Stimulated activated CD4-positive, alpha-beta T cell treated with anti-CD3 and anti-CD28 coated beads, Interleukin-15, amount 100 ng/mL, for 1 hour (primary cell): ENCODE data around the gene PRTN3.

Experiments
- DNase-seq, 2 donors: peaks; one replicate each; pipeline ENCODE4 v3.0.0-alpha.2; 2020; ENCODE audit warnings: low read depth in 1 of 2, low spot score in 1 of 2

The PRTN3 gene

DNA sequence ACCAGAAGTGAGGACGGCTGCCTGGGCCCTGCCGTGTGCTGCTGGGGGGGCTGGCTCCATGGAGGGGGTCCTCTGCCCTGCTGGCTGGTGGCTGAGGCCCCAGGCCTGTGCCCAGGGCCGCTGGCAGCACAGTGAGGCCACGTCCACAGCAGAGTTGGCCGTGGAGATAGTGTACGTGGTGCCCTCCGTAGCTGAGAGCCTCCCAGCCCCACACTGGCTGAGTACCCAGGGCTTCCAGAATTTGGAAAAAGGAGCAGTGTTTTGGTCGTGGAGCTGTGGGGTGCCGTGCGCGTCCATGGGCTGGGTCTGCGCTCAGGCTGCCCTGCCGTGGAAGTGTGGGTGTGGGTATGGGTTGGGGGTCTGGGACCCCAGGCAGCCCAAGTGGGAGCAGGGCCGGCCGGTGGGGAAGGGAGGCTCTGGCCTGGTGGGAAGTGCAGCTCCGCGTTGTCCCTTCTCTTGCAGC lies 37.7 kb upstream of the PRTN3 start:
- no peak for DNase-seq

- DNase-seq: no peak
Measured at GRCh38 chr19:803686-804418, 36.9 kb upstream of the PRTN3 start.

DNA sequence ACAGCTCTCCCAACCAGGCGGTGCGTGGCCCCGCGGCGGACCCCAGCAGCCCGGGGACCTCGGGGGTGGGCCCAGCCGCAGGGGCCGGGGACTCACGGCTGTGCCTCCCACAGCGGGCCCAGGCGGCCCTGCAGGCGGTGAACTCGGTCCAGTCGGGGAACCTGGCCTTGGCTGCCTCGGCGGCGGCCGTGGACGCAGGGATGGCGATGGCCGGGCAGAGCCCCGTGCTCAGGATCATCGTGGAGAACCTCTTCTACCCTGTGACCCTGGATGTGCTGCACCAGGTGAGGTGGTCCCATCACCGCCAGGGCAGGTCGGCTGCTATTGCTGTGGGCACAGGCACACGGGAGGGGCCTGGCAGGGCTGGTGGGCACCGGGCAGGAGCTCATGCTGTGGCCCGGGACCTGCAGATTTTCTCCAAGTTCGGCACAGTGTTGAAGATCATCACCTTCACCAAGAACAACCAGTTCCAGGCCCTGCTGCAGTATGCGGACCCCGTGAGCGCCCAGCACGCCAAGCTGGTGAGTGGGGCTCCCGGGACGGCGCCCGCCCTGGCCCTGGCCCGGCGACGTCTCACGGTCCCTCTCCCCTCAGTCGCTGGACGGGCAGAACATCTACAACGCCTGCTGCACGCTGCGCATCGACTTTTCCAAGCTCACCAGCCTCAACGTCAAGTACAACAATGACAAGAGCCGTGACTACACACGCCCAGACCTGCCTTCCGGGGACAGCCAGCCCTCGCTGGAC lies 36.2 kb upstream of the PRTN3 start:
- DNase-seq: no peak

DNA sequence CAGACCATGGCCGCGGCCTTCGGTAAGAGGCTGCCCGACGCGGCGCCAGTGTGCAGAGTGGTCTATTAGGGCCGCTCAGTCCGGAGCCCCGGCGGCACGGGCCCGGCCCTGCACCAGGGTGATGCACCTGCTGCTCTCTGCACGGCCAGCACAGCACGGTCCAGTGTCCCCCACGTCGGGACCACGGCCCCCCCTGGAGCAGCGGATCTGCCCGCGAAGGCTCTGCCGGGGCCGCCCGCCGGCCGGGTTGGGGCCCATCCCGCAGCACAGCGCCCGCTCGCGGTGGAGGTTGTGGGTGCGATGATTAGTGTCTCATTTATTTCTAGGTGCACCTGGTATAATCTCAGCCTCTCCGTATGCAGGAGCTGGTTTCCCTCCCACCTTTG lies 35.6 kb upstream of the PRTN3 start:
- DNase-seq: no peak

GRCh38 chr19:805600-806550 lies 34.9 kb upstream of the PRTN3 start:
- DNase-seq: no peak

DNA sequence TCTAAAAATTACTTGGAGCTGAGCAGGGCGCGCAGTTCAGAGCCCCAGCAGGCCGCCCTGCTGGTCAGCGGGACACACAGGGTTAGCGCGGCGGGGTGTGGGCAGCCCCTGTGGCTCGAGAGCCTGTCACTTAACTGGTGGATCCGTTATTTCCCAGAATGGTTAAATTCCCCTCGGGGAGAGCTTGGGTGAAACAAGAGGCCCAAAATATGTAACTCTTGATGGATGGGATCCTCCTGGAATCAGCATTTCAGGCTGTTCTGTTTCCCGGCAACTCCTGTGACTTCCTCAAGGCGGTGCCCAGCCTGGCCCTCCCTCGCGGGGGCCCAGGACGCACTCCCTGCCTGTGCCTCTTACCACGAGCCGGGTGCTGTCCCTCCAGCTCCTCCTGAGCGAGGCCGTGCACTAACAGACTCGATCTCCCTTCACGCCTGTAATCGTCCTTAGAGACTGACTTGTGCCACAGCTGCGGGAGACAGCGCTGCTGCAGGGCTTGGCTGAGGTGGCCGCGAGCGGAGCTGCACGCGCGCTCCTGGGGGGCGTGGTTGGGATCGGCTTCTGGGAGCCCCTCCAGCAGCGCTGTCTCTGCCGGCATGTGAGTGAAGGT lies 33.9 kb upstream of the PRTN3 start:
- no peak for DNase-seq

DNA sequence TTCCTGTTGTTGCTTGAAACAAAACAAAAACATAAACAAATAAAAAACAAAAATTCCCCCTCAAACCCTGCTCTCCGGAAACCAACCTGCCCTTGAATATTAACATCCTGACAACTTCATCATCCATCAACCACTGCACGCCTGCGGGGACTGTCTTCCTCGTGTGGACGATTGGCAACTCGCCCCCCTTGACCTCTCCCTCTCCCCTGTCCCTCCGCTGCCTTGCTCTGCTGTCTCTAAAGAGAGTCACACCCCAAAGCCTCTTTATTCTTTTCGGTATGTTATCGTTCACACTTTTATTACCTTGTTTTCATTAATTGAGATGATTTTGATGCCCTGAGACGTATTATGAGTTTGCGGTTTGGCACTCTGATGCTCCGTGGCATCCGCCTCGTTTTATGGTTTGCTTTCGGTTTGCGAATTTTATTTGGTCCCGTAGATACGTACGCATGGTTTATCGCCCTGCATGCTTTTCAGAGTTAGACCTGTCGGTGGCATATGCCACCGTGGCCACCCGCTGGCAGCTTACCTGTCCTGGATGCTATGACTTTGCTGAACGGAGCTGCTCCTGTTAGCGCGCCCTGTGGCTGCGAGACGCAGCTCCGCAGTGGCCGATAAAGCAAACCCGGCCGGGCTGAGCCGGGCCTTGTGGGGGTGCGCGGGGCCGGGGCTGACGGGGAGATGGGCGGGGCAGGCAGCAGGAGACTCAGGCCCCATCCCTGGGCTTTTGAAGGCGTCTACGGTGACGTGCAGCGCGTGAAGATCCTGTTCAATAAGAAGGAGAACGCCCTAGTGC lies 33.0 kb upstream of the PRTN3 start:
- no peak for DNase-seq

GRCh38 chr19:808423-808775 lies 32.4 kb upstream of the PRTN3 start:
- DNase-seq: no peak

GRCh38 chr19:810077-810855 lies 30.5 kb upstream of the PRTN3 start:
- no peak for DNase-seq

GRCh38 chr19:810883-811489 lies 29.8 kb upstream of the PRTN3 start:
- no peak for DNase-seq

- DNase-seq: no peak
Measured at GRCh38 chr19:811506-812048, 29.2 kb upstream of the PRTN3 start.

DNA sequence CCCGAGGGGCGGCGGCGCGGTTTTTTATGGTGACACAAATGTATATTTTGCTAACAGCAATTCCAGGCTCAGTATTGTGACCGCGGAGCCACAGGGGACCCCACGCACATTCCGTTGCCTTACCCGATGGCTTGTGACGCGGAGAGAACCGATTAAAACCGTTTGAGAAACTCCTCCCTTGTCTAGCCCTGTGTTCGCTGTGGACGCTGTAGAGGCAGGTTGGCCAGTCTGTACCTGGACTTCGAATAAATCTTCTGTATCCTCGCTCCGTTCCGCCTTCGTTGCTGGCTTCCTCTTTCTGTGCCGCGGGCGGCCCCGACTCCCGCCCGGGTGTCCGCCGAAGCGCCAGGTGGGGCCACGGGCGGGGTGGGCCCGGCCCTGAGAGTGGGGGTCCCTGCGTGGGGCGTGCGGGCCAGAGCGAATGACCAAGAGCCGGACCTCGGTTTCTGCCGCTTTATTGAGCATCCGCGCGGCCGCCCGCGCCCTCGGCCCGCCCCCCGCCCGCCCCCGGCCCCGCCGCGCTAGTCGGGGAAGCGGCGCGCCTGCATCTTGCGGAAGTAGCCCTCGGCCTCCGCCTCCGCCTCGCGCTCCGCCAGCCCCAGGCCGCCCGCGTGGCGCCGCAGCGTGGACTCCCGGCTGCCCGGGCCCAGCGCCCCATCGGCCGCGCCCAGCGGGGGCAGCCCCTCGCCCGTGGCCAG lies 28.6 kb upstream of the PRTN3 start:
- no peak for DNase-seq

DNA sequence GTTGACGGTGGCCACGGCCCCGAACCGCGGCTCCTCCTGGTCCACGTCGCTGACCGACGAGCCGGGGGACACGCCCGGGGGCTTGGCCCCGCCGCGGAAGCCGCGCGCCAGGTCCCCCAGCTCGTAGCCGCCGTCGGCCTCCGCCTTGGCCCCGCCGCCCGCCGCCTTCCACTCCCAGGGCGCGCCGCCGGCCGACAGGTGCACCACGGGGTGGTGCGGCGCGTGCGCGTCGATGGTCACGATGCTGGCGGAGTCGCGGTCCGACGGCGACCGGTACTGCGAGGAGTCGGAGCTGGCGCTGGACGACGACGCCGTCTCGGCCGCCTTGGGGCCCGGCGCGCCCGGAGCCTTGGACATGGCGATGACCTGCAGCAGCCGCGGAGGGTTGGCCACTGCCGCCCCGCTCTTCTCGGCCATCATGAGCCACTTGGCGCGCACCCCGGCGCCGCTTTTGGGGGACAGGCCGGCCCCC lies 28.0 kb upstream of the PRTN3 start:
- no peak for DNase-seq

DNA sequence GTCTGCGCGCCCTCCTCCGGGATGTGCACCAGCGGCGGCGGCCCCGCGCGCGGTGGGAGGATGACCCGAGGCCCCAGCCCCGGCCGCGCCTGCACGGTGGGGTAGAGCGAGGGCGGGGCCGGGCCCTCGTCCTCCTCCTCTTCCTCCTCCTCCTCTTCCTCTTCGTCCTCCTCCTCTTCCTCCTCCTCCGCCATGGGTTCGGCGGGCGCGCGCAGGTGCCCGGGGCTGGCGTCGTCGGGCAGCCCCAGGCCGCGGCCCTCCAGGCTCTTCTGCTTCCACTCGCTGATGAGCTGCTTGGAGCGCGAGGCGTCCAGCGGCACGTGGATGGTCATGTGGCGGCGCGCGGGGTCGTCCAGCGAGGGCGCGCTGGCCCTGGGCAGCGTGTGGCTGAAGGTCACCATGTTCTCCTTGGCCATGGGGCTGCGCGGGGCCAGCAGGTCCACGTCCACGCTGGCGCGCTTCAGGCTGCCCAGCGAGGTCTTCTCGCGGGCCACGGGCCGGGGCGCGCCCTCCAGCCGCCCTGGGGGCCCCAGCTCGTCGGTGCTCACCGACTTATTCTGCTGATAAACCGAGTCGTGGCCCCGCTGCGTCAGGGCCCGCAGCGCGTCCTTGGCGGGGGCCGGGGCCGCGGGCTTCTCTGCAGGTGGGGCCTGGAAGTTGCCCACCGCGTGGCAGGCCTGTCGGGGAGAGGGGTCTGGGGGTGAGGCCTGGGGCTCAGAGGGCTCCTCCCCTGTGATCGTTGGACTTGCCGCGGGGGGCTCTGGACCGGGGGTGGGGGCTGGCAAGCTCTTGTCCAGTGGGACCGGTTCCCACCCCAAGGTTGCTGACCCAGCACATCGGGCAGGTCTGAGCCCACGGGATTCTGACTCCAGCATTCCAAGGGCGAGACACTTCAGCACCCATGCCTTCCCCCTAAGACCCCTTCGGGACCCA lies 27.3 kb upstream of the PRTN3 start:
- no peak for DNase-seq

- DNase-seq: no peak
Measured at GRCh38 chr19:814152-815078, 26.4 kb upstream of the PRTN3 start.
